T-helper 17 cell (primary cell): Measurements from ENCODE around the gene SDR9C7. TPM values are rescaled to one million over a fixed set of nuclear protein-coding genes. Genes with fewer than 3 reads are reported as not detected.

Experiments
- ATAC-seq: fragments of 150-1000 bp; cut with Tn5 transposase; 2 replicates; pipeline ENCODE4 v1.10.0; 2021; ENCODE audit warnings: mild to moderate bottlenecking, moderate library complexity
- DNase-seq, 3 donors: peaks; one replicate each; pipeline versions ENCODE4 v3.0.0 to v3.0.0-alpha.2; 2020 to 2021
- H3K9me3 ChIP-seq: one replicate; pipeline ENCODE4 v1.7.0; 2013; ENCODE audit warnings: low read length, mild to moderate bottlenecking; ENCODE audit not compliant: control insufficient read depth, poor library complexity, severe bottlenecking
- H3K27ac Mint-ChIP-seq: one replicate; pipeline ENCODE4 v1.8.0; 2022; ENCODE audit warnings: mild to moderate bottlenecking, moderate library complexity, mixed read lengths
- H3K27me3 Mint-ChIP-seq: one replicate; pipeline ENCODE4 v1.8.0; 2022; ENCODE audit warnings: mixed read lengths
- H3K36me3 Mint-ChIP-seq: one replicate; pipeline ENCODE4 v1.8.0; 2022; ENCODE audit warnings: low read depth, mixed read lengths
- H3K4me1 Mint-ChIP-seq: one replicate; pipeline ENCODE4 v1.8.0; 2022; ENCODE audit warnings: mild to moderate bottlenecking, mixed read lengths
- H3K4me3 Mint-ChIP-seq: one replicate; pipeline ENCODE4 v1.8.0; 2022; ENCODE audit warnings: mild to moderate bottlenecking, moderate library complexity, mixed read lengths
- total RNA-seq, 4 donors: library from RNA in 2 of 4; stranded (reverse) in 2 of 4; gene quantifications; one replicate each; pipeline ENCODE4 v1.2.3 and lab custom pipeline; 2022 to 2026

The SDR9C7 gene
- total RNA-seq, 2 donors from 2014 or later = not detected

GRCh38 chr12:56873382-56873781 is 60.8 kb downstream of the SDR9C7 start:
- DNase-seq (no peak), ATAC-seq (no peak)
- H3K27ac Mint-ChIP-seq = no peak overlapping the region
- no peaks in the 10 kb centered on the region for H3K4me1 Mint-ChIP-seq
- peaks cover 44% of the 10 kb centered on the region for H3K27me3 Mint-ChIP-seq
- H3K9me3 ChIP-seq = no peaks in the 10 kb centered on the region
- H3K4me3 Mint-ChIP-seq = no peak overlapping the region
- H3K36me3 Mint-ChIP-seq = peaks cover 6% of the 10 kb centered on the region

Other genes with a start within 250 kb of the SDR9C7 start
- 100 to 1,000 TPM; 124 to 127 TPM for gene PTGES3, start 246.1 kb downstream of the SDR9C7 start, total RNA-seq
- 1,000 to 10,000 TPM; 1,068 to 1,135 TPM for gene NACA, start 209.1 kb downstream of the SDR9C7 start, total RNA-seq
- gene PRIM1, start 182.1 kb downstream of the SDR9C7 start, total RNA-seq = 10 to 100 TPM; 11.3 to 14.4 TPM
- under 1 TPM in 1 of 2 donors, not detected in 1; 0.63 TPM for gene HSD17B6, start 171.1 kb downstream of the SDR9C7 start, total RNA-seq
- gene RDH16, start 23.2 kb upstream of the SDR9C7 start, total RNA-seq = under 1 TPM; 0.40 to 0.81 TPM
- gene ZBTB39, start 72.1 kb upstream of the SDR9C7 start, total RNA-seq = 10 to 100 TPM in 1 of 2 donors, 1 to 10 TPM in 1; 7.0 to 10.8 TPM
- not detected for gene TAC3, start 82.1 kb upstream of the SDR9C7 start, total RNA-seq
- under 1 TPM in 1 of 2 donors, not detected in 1; 0.70 TPM for gene MYO1A, start 115.7 kb upstream of the SDR9C7 start, total RNA-seq
- gene NEMP1, start 144.4 kb upstream of the SDR9C7 start, total RNA-seq = 10 to 100 TPM; 12.2 to 14.1 TPM
- gene NAB2, start 154.7 kb upstream of the SDR9C7 start, total RNA-seq = 1 to 10 TPM; 4.0 to 5.0 TPM
- gene STAT6, start 177.0 kb upstream of the SDR9C7 start, total RNA-seq = 100 to 1,000 TPM; 205 to 253 TPM
- 10 to 100 TPM in 1 of 2 donors, 1 to 10 TPM in 1; 3.8 to 11.6 TPM for gene LRP1, start 194.1 kb upstream of the SDR9C7 start, total RNA-seq
- not detected for gene LRP1-AS, start 213.2 kb upstream of the SDR9C7 start, total RNA-seq